Bronchial epithelial cell (primary cell): Measurements from ENCODE around the gene RETSAT. TPM values are rescaled to one million over a fixed set of nuclear protein-coding genes. Genes with fewer than 3 reads are reported as not detected.
A peak's percentile ranks its signal among the peaks of the same experiment; 100 is the strongest.

Source experiments
- DNase-seq: peaks from one replicate; pipeline ENCODE4 v3.0.0-alpha.2; 2010; ENCODE audit warnings: low read depth
- FAIRE-seq: peaks from 2 replicates; lab custom pipeline; 2011; peaks lifted over from hg19 to GRCh38; lab: Jason Lieb, UNC
- H3K27me3 ChIP-seq: 2 replicates; pipeline ENCODE4 v1.5.1; 2011; ENCODE audit warnings: low read length; ENCODE audit not compliant: control insufficient read depth, insufficient read depth
- H3K36me3 ChIP-seq: 2 replicates; pipeline ENCODE4 v1.5.1; 2011; ENCODE audit warnings: low read length; ENCODE audit not compliant: control insufficient read depth, insufficient read depth
- H3K4me3 ChIP-seq: 2 replicates; pipeline ENCODE4 v1.5.1; 2011; ENCODE audit warnings: mild to moderate bottlenecking, low read depth, low read length, control low read depth
- total RNA-seq: library from RNA; depleted of rRNA; stranded (reverse); fragments of >200 nt; gene quantifications from 2 replicates; pipeline ENCODE4 v1.2.1, GENCODE V29; 2014
- TF ChIP-seq, protein P1 (sequence below): IDR thresholded peaks from 2 replicates; pipeline ENCODE4 v1.5.1; 2011; ENCODE audit warnings: mild to moderate bottlenecking, moderate library complexity, low read length, control low read depth, inconsistent platforms; ENCODE audit not compliant: insufficient read depth, severe bottlenecking

RETSAT gene
- 79.2 and 95.4 TPM in 2 replicates for total RNA-seq

- H3K36me3 ChIP-seq = peaks cover 12% of the 10 kb centered on the region
- FAIRE-seq (peak; percentile 75), DNase-seq (peak; percentile 98)
- H3K27me3 ChIP-seq = no peaks in the 10 kb centered on the region
- TF ChIP-seq, protein P1, sequence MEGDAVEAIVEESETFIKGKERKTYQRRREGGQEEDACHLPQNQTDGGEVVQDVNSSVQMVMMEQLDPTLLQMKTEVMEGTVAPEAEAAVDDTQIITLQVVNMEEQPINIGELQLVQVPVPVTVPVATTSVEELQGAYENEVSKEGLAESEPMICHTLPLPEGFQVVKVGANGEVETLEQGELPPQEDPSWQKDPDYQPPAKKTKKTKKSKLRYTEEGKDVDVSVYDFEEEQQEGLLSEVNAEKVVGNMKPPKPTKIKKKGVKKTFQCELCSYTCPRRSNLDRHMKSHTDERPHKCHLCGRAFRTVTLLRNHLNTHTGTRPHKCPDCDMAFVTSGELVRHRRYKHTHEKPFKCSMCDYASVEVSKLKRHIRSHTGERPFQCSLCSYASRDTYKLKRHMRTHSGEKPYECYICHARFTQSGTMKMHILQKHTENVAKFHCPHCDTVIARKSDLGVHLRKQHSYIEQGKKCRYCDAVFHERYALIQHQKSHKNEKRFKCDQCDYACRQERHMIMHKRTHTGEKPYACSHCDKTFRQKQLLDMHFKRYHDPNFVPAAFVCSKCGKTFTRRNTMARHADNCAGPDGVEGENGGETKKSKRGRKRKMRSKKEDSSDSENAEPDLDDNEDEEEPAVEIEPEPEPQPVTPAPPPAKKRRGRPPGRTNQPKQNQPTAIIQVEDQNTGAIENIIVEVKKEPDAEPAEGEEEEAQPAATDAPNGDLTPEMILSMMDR = no peak
- H3K4me3 ChIP-seq = peak within 1 kb of the TSS; percentile 65
These were observed at the start of gene RETSAT, which contains the start of gene ELMOD3 for GRCh38 chr2:85354286-85355072. TSS of gene RETSAT (minus strand) at chr2:85354528. CDS start at chr2:85354507, 21 bp downstream. TSS of gene ELMOD3 (plus strand) at chr2:85354769. CDS start at chr2:85357199, 2,430 bp downstream.

DNA sequence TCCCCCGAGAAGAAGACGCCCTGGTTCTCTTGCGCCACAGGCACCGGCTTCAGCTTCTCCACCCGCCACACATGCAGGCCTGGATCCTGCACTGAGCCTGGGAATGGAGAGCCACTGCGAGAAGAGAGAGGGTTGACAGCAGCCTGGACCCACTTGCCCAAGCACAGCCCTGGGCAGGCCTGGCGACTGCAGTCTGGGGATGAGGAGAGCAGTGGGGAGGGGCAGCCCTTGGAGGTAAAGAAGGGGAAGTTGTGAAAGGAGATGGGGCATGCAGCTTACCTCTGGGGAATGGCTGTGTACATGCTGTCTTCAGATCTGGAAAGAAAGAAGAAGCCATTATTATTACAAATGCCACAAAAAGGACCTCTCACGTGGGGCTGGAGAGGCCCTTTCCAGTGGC, 47.5 kb upstream of the RETSAT start:
- TF ChIP-seq, protein P1 = no peak
- Histone ChIP-seq H3K36me3 (peaks cover 37% of the 10 kb centered on the region), H3K27me3 (no peaks in the 10 kb centered on the region), H3K4me3 (no peak overlapping the region)
- FAIRE-seq (no peak), DNase-seq (no peak)

- Histone ChIP-seq H3K36me3 (peaks cover 41% of the 10 kb centered on the region), H3K4me3 (no peak overlapping the region), H3K27me3 (no peaks in the 10 kb centered on the region)
- FAIRE-seq (no peak), DNase-seq (no peak)
- TF ChIP-seq, protein P1 = no peak
These were observed 47.1 kb upstream of the RETSAT start for GRCh38 chr2:85401464-85401805.

DNA sequence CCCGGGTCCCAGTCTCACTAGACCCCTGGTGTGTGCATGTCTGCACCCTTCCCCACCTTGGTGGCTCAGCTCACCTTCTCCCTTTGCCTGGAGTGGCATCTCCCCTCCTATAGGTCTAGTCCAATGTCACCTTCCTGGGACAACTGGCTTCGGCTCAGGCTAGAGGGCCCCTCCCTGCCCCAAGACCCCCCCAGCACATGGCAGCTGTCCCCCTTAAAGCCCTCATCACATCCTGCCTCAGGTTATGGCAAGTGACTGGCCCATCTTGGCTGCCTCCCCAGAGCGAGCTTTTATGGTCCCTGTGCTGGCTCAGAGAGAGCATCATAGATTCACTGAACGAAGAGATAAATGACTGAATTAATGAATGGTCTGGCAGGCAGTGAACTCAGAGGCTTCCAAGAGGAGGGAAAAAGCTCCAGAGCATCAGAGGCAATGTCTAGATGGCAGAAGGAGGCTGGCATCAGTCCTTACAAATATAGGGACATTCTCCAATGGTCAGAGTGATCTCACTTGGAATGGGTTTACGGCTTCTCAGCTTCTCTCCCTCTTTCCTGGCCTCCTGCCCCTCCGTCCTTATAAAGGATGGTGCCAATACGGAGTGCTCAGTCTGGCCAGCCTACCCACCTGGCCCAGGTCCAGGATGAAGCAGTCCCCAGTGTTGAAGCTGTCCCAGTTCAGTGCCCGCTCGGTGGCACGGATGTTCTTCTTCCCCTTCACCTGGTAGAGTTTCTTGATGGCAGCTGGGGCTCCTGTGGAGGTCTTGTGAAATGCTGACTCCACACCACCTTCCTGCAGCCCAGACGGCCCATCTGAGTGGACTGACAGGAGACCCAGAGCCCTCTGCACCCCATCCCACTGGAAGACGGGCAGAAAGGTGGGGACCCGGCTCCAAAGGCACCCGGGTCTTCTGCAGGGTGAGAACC, 46.5 kb upstream of the RETSAT start:
- DNase-seq (no peak), FAIRE-seq (no peak)
- Histone ChIP-seq H3K4me3 (no peak overlapping the region), H3K27me3 (no peaks in the 10 kb centered on the region), H3K36me3 (peaks cover 41% of the 10 kb centered on the region)
- TF ChIP-seq, protein P1 = no peak

GRCh38 chr2:85400023-85400422, 45.7 kb upstream of the RETSAT start:
- H3K4me3 ChIP-seq = no peak overlapping the region
- TF ChIP-seq, protein P1 = no peak
- H3K27me3 ChIP-seq = no peaks in the 10 kb centered on the region
- H3K36me3 ChIP-seq = peaks cover 44% of the 10 kb centered on the region
- FAIRE-seq (no peak), DNase-seq (no peak)
